IMR-90 (cell line): Measurements from ENCODE around the gene CEBPB. TPM values are rescaled to one million over a fixed set of nuclear protein-coding genes. Genes with fewer than 3 reads are reported as not detected.

Experiments used
- ATAC-seq: fragments of 200-7000 bp; cut with Tn5 transposase; 2 replicates; pipeline ENCODE4 v1.9.1; 2020; ENCODE audit warnings: low read depth, mild to moderate bottlenecking, moderate library complexity
- BruUV-seq: library from RNA; stranded (reverse); fragments of 400-500 nt; replicated peaks from 2 replicates; lab custom pipeline; 2021; lab: Mats Ljungman, UMichigan
- CTCF ChIA-PET: fragments of 300-600 bp; formaldehyde crosslinking; extraction: SDS; loops from one replicate; lab custom pipeline; 2021; ENCODE audit warnings: antibody characterized with exemption; lab: Yijun Ruan, JAX
- POLR2A ChIA-PET: fragments of 300-600 bp; sonication (Branson Sonifier 250); formaldehyde crosslinking; loops from one replicate; lab custom pipeline; 2022; ENCODE audit warnings: antibody characterized with exemption; ENCODE audit not compliant: unreplicated experiment; lab: Charles Lee
- DNase-seq: peaks from one replicate; pipeline ENCODE4 v3.0.0; 2013
- H2AFZ ChIP-seq: replicated peaks from 2 replicates; pipeline ENCODE3; 2013; ENCODE audit warnings: low read length, mild to moderate bottlenecking; ENCODE audit not compliant: poor library complexity
- H2AK5ac ChIP-seq: 2 replicates; pipeline ENCODE4 v1.6.1; 2013; ENCODE audit warnings: low read depth, low read length, inconsistent platforms
- H2AK9ac ChIP-seq: replicated peaks from 2 replicates; pipeline ENCODE3; 2013; ENCODE audit warnings: mild to moderate bottlenecking, low read depth, low read length, moderate library complexity; ENCODE audit not compliant: poor library complexity
- H2BK120ac ChIP-seq: 2 replicates; pipeline ENCODE4 v1.6.1; 2013; ENCODE audit warnings: low read depth, low read length, inconsistent platforms
- H2BK15ac ChIP-seq: 3 replicates; pipeline ENCODE4 v1.6.1; 2013; ENCODE audit warnings: low read depth, low read length, inconsistent platforms
- H2BK20ac ChIP-seq: 2 replicates; pipeline ENCODE4 v1.6.1; 2013; ENCODE audit warnings: low read depth, mild to moderate bottlenecking, inconsistent platforms, low read length, moderate library complexity
- H2BK5ac ChIP-seq: 2 replicates; pipeline ENCODE4 v1.6.1; 2013; ENCODE audit warnings: mild to moderate bottlenecking, low read depth, low read length, inconsistent platforms; ENCODE audit not compliant: poor library complexity, severe bottlenecking
- H3K14ac ChIP-seq: replicated peaks from 2 replicates; pipeline ENCODE4 v1.6.1; 2013; ENCODE audit warnings: low read depth, low read length, inconsistent platforms
- H3K18ac ChIP-seq: 2 replicates; pipeline ENCODE4 v1.6.1; 2013; ENCODE audit warnings: low read depth, low read length, control low read depth
- H3K23ac ChIP-seq: 2 replicates; pipeline ENCODE4 v1.6.1; 2013; ENCODE audit warnings: low read depth, low read length, inconsistent platforms
- H3K27ac ChIP-seq: 2 replicates; pipeline ENCODE4 v1.5.1; 2013; ENCODE audit warnings: mild to moderate bottlenecking, control low read depth, low read length; ENCODE audit not compliant: insufficient read depth
- H3K27me3 ChIP-seq: 2 replicates; pipeline ENCODE4 v1.6.1; 2013; ENCODE audit warnings: low read length; ENCODE audit not compliant: control insufficient read depth, insufficient read depth
- H3K36me3 ChIP-seq: 2 replicates; pipeline ENCODE4 v1.6.1; 2013; ENCODE audit warnings: low read length, mixed read lengths; ENCODE audit not compliant: control insufficient read depth, insufficient read depth
- H3K4ac ChIP-seq: 2 replicates; pipeline ENCODE4 v1.6.1; 2013; ENCODE audit warnings: low read depth, low read length, inconsistent platforms
- H3K4me1 ChIP-seq: 2 replicates; pipeline ENCODE4 v1.6.1; 2013; ENCODE audit warnings: low read length, mixed read lengths; ENCODE audit not compliant: control insufficient read depth, insufficient read depth
- H3K4me2 ChIP-seq: 2 replicates; pipeline ENCODE4 v1.6.1; 2013; ENCODE audit warnings: low read depth, mild to moderate bottlenecking, control low read depth, low read length, moderate library complexity
- H3K4me3 ChIP-seq: 2 replicates; pipeline ENCODE4 v1.5.1; 2013; ENCODE audit warnings: low read depth, mild to moderate bottlenecking, control low read depth, low read length, moderate library complexity; ENCODE audit not compliant: insufficient read depth
- H3K56ac ChIP-seq: 2 replicates; pipeline ENCODE4 v1.6.1; 2013; ENCODE audit warnings: low read length, inconsistent platforms; ENCODE audit not compliant: insufficient read depth; ENCODE audit errors: extremely low read depth
- H3K79me1 ChIP-seq, 2 experiments: 2 replicates each; pipeline ENCODE4 v1.6.1; 2013; ENCODE audit warnings: low read length in 2 of 2, inconsistent platforms in 1 of 2, low read depth in 1 of 2
- H3K9ac ChIP-seq: 2 replicates; pipeline ENCODE4 v1.6.1; 2013; ENCODE audit warnings: low read depth, low read length, control low read depth
- H3K9me1 ChIP-seq: 2 replicates; pipeline ENCODE4 v1.6.1; 2013; ENCODE audit warnings: low read length, inconsistent platforms; ENCODE audit not compliant: insufficient read depth
- H3K9me3 ChIP-seq: 2 replicates; pipeline ENCODE4 v1.6.1; 2013; ENCODE audit warnings: low read length; ENCODE audit not compliant: control insufficient read depth, insufficient read depth
- H4K20me1 ChIP-seq: 2 replicates; pipeline ENCODE4 v1.6.1; 2013; ENCODE audit warnings: low read length, inconsistent platforms; ENCODE audit not compliant: insufficient read depth
- H4K5ac ChIP-seq: 2 replicates; pipeline ENCODE4 v1.6.1; 2013; ENCODE audit warnings: mild to moderate bottlenecking, low read depth, low read length, control low read depth
- H4K8ac ChIP-seq, 2 experiments: 2 replicates each; pipeline ENCODE4 v1.6.1; 2013; ENCODE audit warnings: low read depth in 2 of 2, low read length in 2 of 2, control low read depth in 1 of 2, inconsistent platforms in 1 of 2
- H4K91ac ChIP-seq: 2 replicates; pipeline ENCODE4 v1.6.1; 2013; ENCODE audit warnings: low read depth, low read length, inconsistent platforms; ENCODE audit not compliant: insufficient read depth
- BHLHE40 ChIP-seq: fragments of 150-350 bp; IDR thresholded peaks from 2 replicates; pipeline ENCODE4 v1.6.1; 2016; ENCODE audit warnings: mild to moderate bottlenecking, low read depth, low read length
- CEBPB ChIP-seq: IDR thresholded peaks from 2 replicates; pipeline ENCODE4 v1.6.1; 2012; ENCODE audit warnings: low read depth, low read length, improper control_type of control experiment
- MAZ ChIP-seq: IDR thresholded peaks from 2 replicates; pipeline ENCODE4 v1.6.1; 2012; ENCODE audit warnings: low read depth, mild to moderate bottlenecking, low read length, improper control_type of control experiment, moderate library complexity, borderline replicate concordance
- NFE2L2 ChIP-seq: fragments of 150-350 bp; IDR thresholded peaks from 2 replicates; pipeline ENCODE4 v1.6.1; 2016; ENCODE audit warnings: low read depth, mild to moderate bottlenecking, low read length
- RCOR1 ChIP-seq: IDR thresholded peaks from 2 replicates; pipeline ENCODE4 v1.6.1; 2012; ENCODE audit warnings: mild to moderate bottlenecking, low read length, improper control_type of control experiment; ENCODE audit not compliant: insufficient replicate concordance
- SMC3 ChIP-seq: fragments of 150-350 bp; IDR thresholded peaks from 2 replicates; pipeline ENCODE4 v1.6.1; 2016; ENCODE audit warnings: low read depth, mild to moderate bottlenecking, antibody characterized with exemption, low read length, moderate library complexity
- WGBS, 2 experiments: methylation state at CpG; one replicate each; pipeline versions ENCODE4 v1.1.5 to v1.1.7; 2013; ENCODE audit warnings: missing lambda C conversion rate in 2 of 2; ENCODE audit not compliant: insufficient read length in 1 of 2; ENCODE audit errors: extremely low coverage in 2 of 2; 5-methylcytosine and 5-hydroxymethylcytosine counted together
- dilution Hi-C: fragments of 300-500 bp; cut with HindIII; formaldehyde crosslinking; loops from one replicate; pipeline ENCODE4 v1.14.3; 2018; ENCODE audit warnings: low sequenced_read_pairs; ENCODE audit not compliant: unreplicated experiment
- in situ Hi-C: fragments of 300-500 bp; cut with MboI; formaldehyde crosslinking; loops from 3 replicates; pipeline ENCODE4 v1.14.3; 2019; ENCODE audit warnings: low sequenced_read_pairs, inconsistent platforms, mixed read lengths
- intact Hi-C: fragments of 100-400 bp; cut with micrococcal nuclease; formaldehyde crosslinking; loops from 2 replicates; pipeline ENCODE4 v1.10.0; 2022
- polyA plus RNA-seq, 3 experiments: library from polyadenylated mRNA; depleted of rRNA; stranded (reverse); fragments of >200 nt; gene quantifications; 2 replicates each; pipeline ENCODE4 v1.2.3, GENCODE V29; 2012; ENCODE audit warnings: low replicate concordance in 1 of 3
- total RNA-seq: library from RNA; depleted of rRNA; stranded (reverse); fragments of >200 nt; gene quantifications from 2 replicates; pipeline ENCODE4 v1.2.3, GENCODE V29; 2012
- TF ChIP-seq, protein P1 (sequence below): fragments of 150-350 bp; IDR thresholded peaks from 2 replicates; pipeline ENCODE4 v1.6.1; 2017; ENCODE audit warnings: mild to moderate bottlenecking, antibody characterized with exemption, low read length, low read depth

Gene CEBPB
- total and polyA plus RNA-seq, 2 of the 4 experiments (the other 2 are of a cell fraction), result 3.4 to 17.4 TPM

- Histone ChIP-seq H3K4me2 (no peak overlapping the region), H3K4me1 (no peaks in the 10 kb centered on the region), H2BK15ac (no peak overlapping the region), H3K14ac (no peak overlapping the region), H2AK9ac (peak overlapping the region; percentile 78), H2BK120ac (no peak overlapping the region), H2BK20ac (no peak overlapping the region), H3K27ac (no peak overlapping the region), H2AK5ac (no peak overlapping the region), H4K91ac (no peak overlapping the region), H4K5ac (no peak overlapping the region), H2AFZ (no peak overlapping the region), H4K8ac (no peak overlapping the region), H3K79me1 (no peaks in the 10 kb centered on the region), H4K20me1 (no peaks in the 10 kb centered on the region), H3K18ac (no peak overlapping the region), H3K27me3 (no peaks in the 10 kb centered on the region), H3K4ac (0 out of 2 replicates have a peak overlapping the region, but pooled peaks have one; percentile 19), H3K23ac (no peak overlapping the region), H3K36me3 (no peaks in the 10 kb centered on the region), H3K56ac (no peak overlapping the region), H2BK5ac (no peak overlapping the region), H3K9me1 (peaks cover 5% of the 10 kb centered on the region; the same call in 1 of the 2 replicates), H3K9me3 (no peaks in the 10 kb centered on the region), H3K9ac (no peak overlapping the region), H3K4me3 (no peak overlapping the region)
- in situ Hi-C loops (no loop called here), intact Hi-C loops (no loop called here), dilution Hi-C loops (no loop called here)
- WGBS, 2 experiments, result 100% methylated on average over 2 of the region's 12 CpGs; no CpG with 5 or more reads in 1 of the 2 experiments
- BruUV-seq, result no TSS peak
- no peak for DNase-seq
- POLR2A ChIA-PET, result no interaction called here
- TF ChIP-seq, protein P1, sequence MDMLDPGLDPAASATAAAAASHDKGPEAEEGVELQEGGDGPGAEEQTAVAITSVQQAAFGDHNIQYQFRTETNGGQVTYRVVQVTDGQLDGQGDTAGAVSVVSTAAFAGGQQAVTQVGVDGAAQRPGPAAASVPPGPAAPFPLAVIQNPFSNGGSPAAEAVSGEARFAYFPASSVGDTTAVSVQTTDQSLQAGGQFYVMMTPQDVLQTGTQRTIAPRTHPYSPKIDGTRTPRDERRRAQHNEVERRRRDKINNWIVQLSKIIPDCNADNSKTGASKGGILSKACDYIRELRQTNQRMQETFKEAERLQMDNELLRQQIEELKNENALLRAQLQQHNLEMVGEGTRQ, result no peak
- no peak for TF ChIP-seq MAZ
- TF ChIP-seq RCOR1, result no peak
- no peak for TF ChIP-seq CEBPB
- TF ChIP-seq NFE2L2, result no peak
- no peak for TF ChIP-seq BHLHE40
- no peak for TF ChIP-seq SMC3
- no peak for ATAC-seq
- CTCF ChIA-PET, result no interaction called here
These were observed 43.7 kb downstream of the CEBPB start for GRCh38 chr20:50234288-50234687.
